Measurements from ENCODE around the gene CMIP.
"Not testable (repeated sequence)": the region's sequence is repeated elsewhere in the genome, so short reads cannot be mapped to it uniquely, and the experiment has no call there.

GRCh38 chr16:81577272-81577671 is 132.7 kb downstream of the CMIP start:
- TF ChIP-seq CTCF, POLR2AphosphoS5 (IDR thresholded peaks at IDR 0.05): not testable (repeated sequence)

All from prostate gland (tissue), 2 donors.